Measurements from ENCODE around the gene MRPS24.
A peak's percentile ranks its signal among the peaks of the same experiment; 100 is the strongest.

Gene MRPS24

DNA sequence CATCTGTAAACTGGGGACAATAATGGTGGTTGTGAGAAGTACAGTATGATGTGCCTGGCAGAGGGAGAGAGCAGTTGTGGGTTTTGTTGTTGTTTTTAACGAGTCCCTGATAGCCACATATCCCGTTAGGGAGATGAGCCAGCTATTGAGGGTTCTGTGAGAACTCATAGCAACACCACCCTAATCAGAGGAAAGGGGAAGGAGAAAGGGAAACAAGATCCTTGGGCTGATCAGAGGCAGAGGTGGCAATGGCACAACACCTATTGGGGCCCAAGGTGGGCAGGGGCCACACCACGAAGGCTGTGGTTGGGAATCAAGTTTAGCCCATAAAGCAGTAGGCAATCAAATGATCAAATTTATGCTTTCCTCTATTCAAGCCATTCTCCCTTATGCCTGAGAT, 1.7 kb upstream of the MRPS24 start:
- TF ChIP-seq JUND (IDR thresholded peaks at IDR 0.05; ENCODE audit: low read depth) = no peak
- in situ Hi-C loops (cut with HindIII; ENCODE audit: low pct_unique_long_range_greater_than_20kb, low sequenced_read_pairs) = no loop called here

DNA sequence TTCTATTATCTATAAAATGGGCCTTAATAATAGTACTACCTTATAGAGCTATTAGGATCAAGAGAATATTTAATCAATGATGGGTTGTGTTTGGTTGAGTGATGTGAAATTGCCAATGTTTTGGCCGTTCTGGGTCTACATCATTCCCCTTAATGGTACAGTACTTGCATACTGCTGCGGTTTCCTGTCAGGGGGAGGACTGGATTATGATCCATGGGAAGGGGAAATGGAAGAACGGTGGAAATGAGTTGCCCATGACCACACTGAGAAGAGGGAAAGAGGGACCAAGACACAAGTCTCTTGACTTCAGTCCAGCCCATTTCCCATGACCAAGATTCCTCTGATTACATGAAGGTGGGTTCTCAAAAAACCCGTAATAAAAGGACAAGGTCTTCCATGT, 999 bp upstream of the MRPS24 start:
- no peak for DNase-seq (ENCODE audit: low read depth in 1 of 2, low spot score in 1 of 2)
- in situ Hi-C loops (cut with HindIII; ENCODE audit: low pct_unique_long_range_greater_than_20kb, low sequenced_read_pairs) = no loop called here
- no peak for TF ChIP-seq JUND (IDR thresholded peaks at IDR 0.05; ENCODE audit: low read depth)

More for the DNA sequence above, 1.7 kb upstream of the MRPS24 start:
- no peak for DNase-seq (ENCODE audit: low read depth in 1 of 2, low spot score in 1 of 2)

GRCh38 chr7:43869867-43870240, 537 bp upstream of the MRPS24 start:
- no peak for TF ChIP-seq JUND (IDR thresholded peaks at IDR 0.05; ENCODE audit: low read depth)
- in situ Hi-C loops (cut with HindIII; ENCODE audit: low pct_unique_long_range_greater_than_20kb, low sequenced_read_pairs) = no loop called here
- peak; percentile 55 to 68 for DNase-seq (ENCODE audit: low read depth in 1 of 2, low spot score in 1 of 2)

GRCh38 chr7:43868681-43869005, 674 bp downstream of the MRPS24 start:
- DNase-seq (ENCODE audit: low read depth in 1 of 2, low spot score in 1 of 2) = no peak
- TF ChIP-seq JUND (IDR thresholded peaks at IDR 0.05; ENCODE audit: low read depth) = no peak
- in situ Hi-C loops (cut with HindIII; ENCODE audit: low pct_unique_long_range_greater_than_20kb, low sequenced_read_pairs) = no loop called here

- DNase-seq (ENCODE audit: low read depth in 1 of 2, low spot score in 1 of 2) = no peak
- no peak for TF ChIP-seq JUND (IDR thresholded peaks at IDR 0.05; ENCODE audit: low read depth)
- in situ Hi-C loops (cut with HindIII; ENCODE audit: low pct_unique_long_range_greater_than_20kb, low sequenced_read_pairs) = no loop called here
These were observed 1.1 kb downstream of the MRPS24 start for GRCh38 chr7:43868181-43868580.

DNA sequence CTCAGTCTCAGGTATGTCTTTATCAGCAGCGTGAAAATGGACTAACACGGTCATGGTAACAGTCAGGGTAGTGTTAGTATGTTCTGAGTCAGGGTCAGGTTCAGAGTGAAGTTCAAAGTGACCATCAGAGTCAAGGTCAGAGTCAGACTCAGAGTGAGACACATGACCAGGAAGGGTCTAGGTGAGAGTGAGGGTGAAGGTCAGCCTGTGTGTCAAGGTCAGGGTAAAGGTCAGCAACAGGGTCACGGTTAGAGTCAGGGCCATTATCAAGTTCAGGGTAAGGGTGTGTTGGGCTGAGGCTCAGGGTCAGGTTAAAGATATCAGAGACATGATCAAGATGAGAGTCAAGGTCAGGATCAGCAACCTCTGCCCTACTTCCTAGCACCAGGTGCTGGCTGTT, 4.0 kb downstream of the MRPS24 start:
- in situ Hi-C loops (cut with HindIII; ENCODE audit: low pct_unique_long_range_greater_than_20kb, low sequenced_read_pairs) = no loop called here
- DNase-seq (ENCODE audit: low read depth in 1 of 2, low spot score in 1 of 2) = no peak
- no peak for TF ChIP-seq JUND (IDR thresholded peaks at IDR 0.05; ENCODE audit: low read depth)

DNA sequence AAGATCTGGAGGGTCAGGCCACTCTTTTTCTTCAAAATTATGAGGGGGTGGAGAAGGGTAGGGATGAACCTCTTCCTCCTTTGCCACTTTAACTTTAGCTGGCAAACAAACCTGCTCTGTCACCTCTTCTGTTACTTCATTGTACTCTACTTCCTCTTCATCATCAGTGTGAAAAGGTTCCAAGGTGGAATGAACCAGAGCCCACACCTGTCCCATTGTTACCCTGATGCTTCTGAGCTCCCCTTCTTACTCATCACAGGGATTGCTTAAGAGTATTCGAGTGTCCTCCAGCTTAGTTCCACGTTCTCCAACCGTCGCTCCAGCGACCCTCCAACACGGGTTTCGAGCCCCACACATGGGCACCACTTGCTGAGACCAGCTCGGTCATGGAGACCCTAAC, 5.2 kb downstream of the MRPS24 start:
- no peak for DNase-seq (ENCODE audit: low read depth in 1 of 2, low spot score in 1 of 2)
- in situ Hi-C loops (cut with HindIII; ENCODE audit: low pct_unique_long_range_greater_than_20kb, low sequenced_read_pairs) = no loop called here
- TF ChIP-seq JUND (IDR thresholded peaks at IDR 0.05; ENCODE audit: low read depth) = no peak

DNA sequence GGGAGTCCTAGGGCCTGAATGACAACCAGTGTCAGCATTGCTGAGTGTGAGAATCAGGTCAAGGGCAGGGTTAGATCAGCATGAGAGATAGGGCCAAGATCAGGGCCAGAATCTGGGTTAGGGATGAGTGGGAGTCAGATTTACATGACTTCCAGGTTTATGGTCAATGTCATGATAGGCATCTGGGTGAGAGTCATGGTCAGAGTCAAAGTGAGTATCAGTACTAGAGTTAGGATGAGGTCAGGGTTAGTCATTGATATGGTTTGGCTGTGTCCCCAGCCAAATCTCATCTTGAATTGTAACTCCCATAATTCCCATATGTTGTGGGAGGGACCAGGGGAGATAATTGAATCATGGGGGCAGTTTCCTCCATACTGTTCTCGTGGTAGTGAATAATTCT, 12.3 kb downstream of the MRPS24 start:
- in situ Hi-C loops (cut with HindIII; ENCODE audit: low pct_unique_long_range_greater_than_20kb, low sequenced_read_pairs) = no loop called here
- DNase-seq (ENCODE audit: low read depth in 1 of 2, low spot score in 1 of 2) = no peak
- TF ChIP-seq JUND (IDR thresholded peaks at IDR 0.05; ENCODE audit: low read depth) = no peak

- no peak for DNase-seq (ENCODE audit: low read depth in 1 of 2, low spot score in 1 of 2)
- in situ Hi-C loops (cut with HindIII; ENCODE audit: low pct_unique_long_range_greater_than_20kb, low sequenced_read_pairs) = no loop called here
- TF ChIP-seq JUND (IDR thresholded peaks at IDR 0.05; ENCODE audit: low read depth) = no peak
These were observed 13.0 kb downstream of the MRPS24 start for GRCh38 chr7:43856316-43856715.

GRCh38 chr7:43855176-43855575, 14.1 kb downstream of the MRPS24 start:
- in situ Hi-C loops (cut with HindIII; ENCODE audit: low pct_unique_long_range_greater_than_20kb, low sequenced_read_pairs) = no loop called here
- DNase-seq (ENCODE audit: low read depth in 1 of 2, low spot score in 1 of 2) = no peak
- no peak for TF ChIP-seq JUND (IDR thresholded peaks at IDR 0.05; ENCODE audit: low read depth)

DNA sequence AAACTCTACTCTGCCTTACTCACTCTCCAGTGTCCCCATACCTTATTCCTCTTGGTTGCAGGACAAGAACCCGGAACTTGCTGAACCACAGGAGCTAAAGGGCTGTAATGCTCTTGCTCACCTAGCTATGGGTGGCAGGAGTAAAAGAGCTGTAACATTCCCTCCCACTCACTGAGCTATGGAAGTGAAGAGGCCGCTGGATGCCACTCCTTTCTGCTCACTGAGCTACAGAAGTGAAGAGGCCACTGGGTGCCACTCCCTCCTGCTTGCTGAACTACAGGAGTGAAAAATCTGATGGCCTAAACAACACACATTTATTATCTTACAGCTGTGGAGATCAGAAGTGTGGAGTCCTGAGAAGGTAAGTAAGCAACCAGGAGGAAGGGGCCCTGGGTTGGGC, 17.5 kb downstream of the MRPS24 start:
- TF ChIP-seq JUND (IDR thresholded peaks at IDR 0.05; ENCODE audit: low read depth) = no peak
- no peak for DNase-seq (ENCODE audit: low read depth in 1 of 2, low spot score in 1 of 2)

GRCh38 chr7:43850348-43851116, 18.8 kb downstream of the MRPS24 start:
- no peak for TF ChIP-seq JUND (IDR thresholded peaks at IDR 0.05; ENCODE audit: low read depth)
- DNase-seq (ENCODE audit: low read depth in 1 of 2, low spot score in 1 of 2) = no peak
- in situ Hi-C loops (cut with HindIII; ENCODE audit: low pct_unique_long_range_greater_than_20kb, low sequenced_read_pairs) = no loop called here

More for the DNA sequence above, 17.5 kb downstream of the MRPS24 start:
- in situ Hi-C loops (cut with HindIII; ENCODE audit: low pct_unique_long_range_greater_than_20kb, low sequenced_read_pairs) = no loop called here

DNA sequence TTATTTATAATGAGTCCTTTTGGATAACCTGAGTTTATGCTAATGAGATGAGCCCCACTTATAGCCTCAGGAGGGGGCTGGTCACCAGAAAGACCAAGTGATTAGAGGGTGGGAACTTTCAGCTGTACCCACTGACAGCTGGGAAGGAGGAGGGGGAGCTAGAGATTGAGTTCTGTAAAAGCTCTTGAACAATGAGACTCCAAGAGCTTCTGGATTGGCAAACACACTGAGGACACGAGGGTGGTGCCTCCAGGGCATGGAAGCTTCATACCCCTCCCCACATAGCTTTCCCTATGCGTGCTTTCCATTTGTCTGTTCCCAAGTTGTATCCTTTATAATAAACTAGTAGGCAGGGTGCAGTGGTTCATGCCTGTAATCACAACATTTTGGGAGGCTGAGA, 20.3 kb downstream of the MRPS24 start:
- in situ Hi-C loops (cut with HindIII; ENCODE audit: low pct_unique_long_range_greater_than_20kb, low sequenced_read_pairs) = no loop called here
- no peak for DNase-seq (ENCODE audit: low read depth in 1 of 2, low spot score in 1 of 2)
- no peak for TF ChIP-seq JUND (IDR thresholded peaks at IDR 0.05; ENCODE audit: low read depth)

DNA sequence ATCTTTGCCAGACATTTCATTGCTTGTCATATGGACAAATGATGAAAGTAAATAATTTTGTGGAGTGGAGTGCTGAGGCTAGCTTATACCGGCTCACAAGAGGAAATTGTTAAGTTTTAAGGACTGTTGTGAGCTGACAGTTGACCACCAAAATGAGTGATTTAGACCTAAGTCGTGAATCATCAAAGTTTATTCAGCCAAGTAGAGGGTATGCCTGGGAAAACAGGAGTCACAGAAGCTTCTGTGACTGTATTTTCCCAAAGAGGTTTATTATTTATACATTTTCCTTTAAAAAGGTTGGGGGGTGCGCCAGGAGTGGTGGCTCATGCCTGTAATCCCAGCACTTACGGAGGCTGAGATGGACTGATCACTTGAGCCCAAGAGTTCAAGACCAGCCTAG, 21.8 kb downstream of the MRPS24 start:
- TF ChIP-seq JUND (IDR thresholded peaks at IDR 0.05; ENCODE audit: low read depth) = no peak
- in situ Hi-C loops (cut with HindIII; ENCODE audit: low pct_unique_long_range_greater_than_20kb, low sequenced_read_pairs) = no loop called here
- DNase-seq (ENCODE audit: low read depth in 1 of 2, low spot score in 1 of 2) = no peak

Measured in T47D (cell line).